ENCODE data around the gene TMEM204. TPM values are rescaled to one million over a fixed set of nuclear protein-coding genes. Genes with fewer than 3 reads are reported as not detected.
A peak's percentile ranks its signal among the peaks of the same experiment; 100 is the strongest.

Gene TMEM204
- total and polyA plus RNA-seq, 8 donors: 2.4 to 9.8 (median 5.0) TPM

- TF ChIP-seq CTCF (IDR thresholded peaks at IDR 0.05): no peak
- 94 to 95% methylated on average over 26 of the region's 26 CpGs for WGBS, 2 donors
- Histone ChIP-seq H3K9me3 (no peaks in the 10 kb centered on the region), H3K4me1 (no peaks in the 10 kb centered on the region), H3K27ac (no peak overlapping the region), H3K27me3 (no peaks in the 10 kb centered on the region), H3K4me3 (no peak overlapping the region), H3K36me3 (peaks cover 0 to 6% (median 0%) of the 10 kb centered on the region in 3 donors)
- ATAC-seq (no peak), DNase-seq (peak in 1 of 6 donors; percentile 60), FAIRE-seq (no peak)
- intact Hi-C loops (cut with DNase I): no loop called here
Observed at GRCh38 chr16:1510941-1511351, 22.5 kb upstream of the TMEM204 start.

- 86 to 87% methylated on average over 29 to 30 of the region's 30 CpGs for WGBS, 2 donors
- TF ChIP-seq CTCF (IDR thresholded peaks at IDR 0.05): no peak
- FAIRE-seq (no peak), ATAC-seq (peak in 1 of 4 donors; percentile 36), DNase-seq (peak in 1 of 6 donors; percentile 29)
- Histone ChIP-seq H3K36me3 (peaks cover 0 to 6% (median 0%) of the 10 kb centered on the region in 3 donors), H3K27ac (no peak overlapping the region), H3K27me3 (no peaks in the 10 kb centered on the region), H3K9me3 (no peaks in the 10 kb centered on the region), H3K4me3 (no peak overlapping the region), H3K4me1 (no peaks in the 10 kb centered on the region)
- intact Hi-C loops (cut with DNase I): no loop called here
Observed at GRCh38 chr16:1511662-1512569, 21.6 kb upstream of the TMEM204 start.

GRCh38 chr16:1512774-1513173 lies 20.7 kb upstream of the TMEM204 start:
- no peaks in the 10 kb centered on the region for H3K4me1 ChIP-seq
- peaks cover 0 to 6% (median 0%) of the 10 kb centered on the region in 3 donors for H3K36me3 ChIP-seq
- intact Hi-C loops (cut with DNase I): no loop called here
- WGBS, 2 donors: 89% methylated on average over 15 of the region's 15 CpGs
- peak in 1 of 6 donors; percentile 16 for DNase-seq
- no peak for TF ChIP-seq CTCF (IDR thresholded peaks at IDR 0.05)
- no peak overlapping the region for H3K27ac ChIP-seq
- no peak for FAIRE-seq
- ATAC-seq: no peak
- H3K4me3 ChIP-seq: no peak overlapping the region
- no peaks in the 10 kb centered on the region for H3K27me3 ChIP-seq
- H3K9me3 ChIP-seq: no peaks in the 10 kb centered on the region

- no peak for ATAC-seq
- WGBS, 2 donors: 84 to 100% methylated on average over 3 of the region's 3 CpGs
Observed at GRCh38 chr16:1514507-1514906, 19.0 kb upstream of the TMEM204 start.

More at GRCh38 chr16:1514507-1514906, 19.0 kb upstream of the TMEM204 start:
- no peak for TF ChIP-seq CTCF (IDR thresholded peaks at IDR 0.05)
- H3K36me3 ChIP-seq: peaks cover 0 to 8% (median 0%) of the 10 kb centered on the region in 3 donors
- FAIRE-seq (no peak), DNase-seq (no peak)
- no peaks in the 10 kb centered on the region for H3K27me3 ChIP-seq
- H3K27ac ChIP-seq: no peak overlapping the region
- no peaks in the 10 kb centered on the region for H3K4me1 ChIP-seq
- H3K4me3 ChIP-seq: no peak overlapping the region
- intact Hi-C loops (cut with DNase I): no loop called here
- no peaks in the 10 kb centered on the region for H3K9me3 ChIP-seq

Measured in pancreas (tissue), 10 donors.